ENCODE data around the gene CDCA7L. TPM values are rescaled to one million over a fixed set of nuclear protein-coding genes. Genes with fewer than 3 reads are reported as not detected.

Gene CDCA7L, protein sequence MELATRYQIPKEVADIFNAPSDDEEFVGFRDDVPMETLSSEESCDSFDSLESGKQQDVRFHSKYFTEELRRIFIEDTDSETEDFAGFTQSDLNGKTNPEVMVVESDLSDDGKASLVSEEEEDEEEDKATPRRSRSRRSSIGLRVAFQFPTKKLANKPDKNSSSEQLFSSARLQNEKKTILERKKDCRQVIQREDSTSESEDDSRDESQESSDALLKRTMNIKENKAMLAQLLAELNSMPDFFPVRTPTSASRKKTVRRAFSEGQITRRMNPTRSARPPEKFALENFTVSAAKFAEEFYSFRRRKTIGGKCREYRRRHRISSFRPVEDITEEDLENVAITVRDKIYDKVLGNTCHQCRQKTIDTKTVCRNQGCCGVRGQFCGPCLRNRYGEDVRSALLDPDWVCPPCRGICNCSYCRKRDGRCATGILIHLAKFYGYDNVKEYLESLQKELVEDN
- total RNA-seq: 42.6 and 53.0 TPM in 2 replicates
- long read RNA-seq, transcript CDCA7L-202 (9 exons, 1,830 nt): minor isoform, 27 of 205 reads
- long read RNA-seq, transcript CDCA7L-203 (10 exons, 3,066 nt): major isoform, 91 of 205 reads
- long read RNA-seq, partial matches to known transcripts: 13 of 205 reads
- long read RNA-seq, other reads (novel, unspliced or antisense): 74 of 205 reads

DNA sequence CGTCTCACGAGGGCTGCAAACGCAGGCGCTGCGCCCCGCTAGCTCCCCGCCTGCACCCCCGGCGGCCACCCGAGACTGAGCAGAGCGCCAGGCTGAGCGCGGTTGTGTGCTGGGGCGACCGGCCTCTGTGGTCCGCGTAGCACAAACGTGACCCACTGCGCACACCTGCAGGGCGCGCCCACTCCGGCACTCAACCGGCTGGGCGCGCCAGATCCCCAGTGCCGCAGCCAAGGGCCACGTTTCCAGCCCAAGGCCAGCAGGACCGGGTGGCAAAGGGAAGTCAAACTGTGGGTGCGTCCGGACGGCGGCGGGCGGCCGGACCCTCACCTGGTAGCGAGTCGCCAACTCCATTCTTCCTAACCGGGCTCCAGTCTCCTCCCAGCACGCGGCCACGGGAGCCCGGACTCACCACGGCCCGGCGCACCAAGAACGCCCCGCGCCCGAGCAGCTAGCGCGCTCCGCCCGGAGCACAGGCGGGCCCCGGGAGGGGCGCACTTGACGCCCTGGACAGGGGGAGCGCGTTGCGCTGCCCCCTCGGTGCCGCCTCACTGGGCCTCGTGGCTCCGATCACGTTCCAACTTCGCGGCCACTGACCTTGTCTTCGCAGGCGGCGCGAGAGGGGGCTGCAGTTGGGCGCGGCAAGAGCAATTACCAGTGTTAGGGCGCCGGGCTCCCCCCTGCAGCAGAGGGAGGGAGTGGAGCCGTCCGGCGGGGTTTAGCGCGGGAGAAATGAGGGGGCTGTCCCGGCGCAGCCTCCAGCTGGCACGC is at the start of gene CDCA7L:
Gene CDCA7L (minus strand): TSS at position 446 of the 768 bp plus-strand sequence. CDS start 95 bp downstream, at position 351.
- TF ChIP-seq, protein P1, sequence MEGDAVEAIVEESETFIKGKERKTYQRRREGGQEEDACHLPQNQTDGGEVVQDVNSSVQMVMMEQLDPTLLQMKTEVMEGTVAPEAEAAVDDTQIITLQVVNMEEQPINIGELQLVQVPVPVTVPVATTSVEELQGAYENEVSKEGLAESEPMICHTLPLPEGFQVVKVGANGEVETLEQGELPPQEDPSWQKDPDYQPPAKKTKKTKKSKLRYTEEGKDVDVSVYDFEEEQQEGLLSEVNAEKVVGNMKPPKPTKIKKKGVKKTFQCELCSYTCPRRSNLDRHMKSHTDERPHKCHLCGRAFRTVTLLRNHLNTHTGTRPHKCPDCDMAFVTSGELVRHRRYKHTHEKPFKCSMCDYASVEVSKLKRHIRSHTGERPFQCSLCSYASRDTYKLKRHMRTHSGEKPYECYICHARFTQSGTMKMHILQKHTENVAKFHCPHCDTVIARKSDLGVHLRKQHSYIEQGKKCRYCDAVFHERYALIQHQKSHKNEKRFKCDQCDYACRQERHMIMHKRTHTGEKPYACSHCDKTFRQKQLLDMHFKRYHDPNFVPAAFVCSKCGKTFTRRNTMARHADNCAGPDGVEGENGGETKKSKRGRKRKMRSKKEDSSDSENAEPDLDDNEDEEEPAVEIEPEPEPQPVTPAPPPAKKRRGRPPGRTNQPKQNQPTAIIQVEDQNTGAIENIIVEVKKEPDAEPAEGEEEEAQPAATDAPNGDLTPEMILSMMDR (IDR thresholded peaks at IDR 0.05; ENCODE audit: unreplicated experiment): peak; percentile 23
- peak; percentile 63 for DNase-seq (ENCODE audit: low spot score, unreplicated experiment)
- peaks cover 37% of the 10 kb centered on the region for H3K4me1 Mint-ChIP-seq (ENCODE audit: low read depth)
- no peaks in the 10 kb centered on the region for H3K9me3 Mint-ChIP-seq (ENCODE audit: low read depth)
- H3K4me3 Mint-ChIP-seq (ENCODE audit: low read depth): peak within 1 kb of the TSS; percentile 78
- peak within 1 kb of the TSS; percentile 99 for H3K27ac Mint-ChIP-seq
- H3K27me3 Mint-ChIP-seq: peaks cover 13% of the 10 kb centered on the region
- H3K36me3 Mint-ChIP-seq (ENCODE audit: insufficient read depth): no peaks in the 10 kb centered on the region

DNA sequence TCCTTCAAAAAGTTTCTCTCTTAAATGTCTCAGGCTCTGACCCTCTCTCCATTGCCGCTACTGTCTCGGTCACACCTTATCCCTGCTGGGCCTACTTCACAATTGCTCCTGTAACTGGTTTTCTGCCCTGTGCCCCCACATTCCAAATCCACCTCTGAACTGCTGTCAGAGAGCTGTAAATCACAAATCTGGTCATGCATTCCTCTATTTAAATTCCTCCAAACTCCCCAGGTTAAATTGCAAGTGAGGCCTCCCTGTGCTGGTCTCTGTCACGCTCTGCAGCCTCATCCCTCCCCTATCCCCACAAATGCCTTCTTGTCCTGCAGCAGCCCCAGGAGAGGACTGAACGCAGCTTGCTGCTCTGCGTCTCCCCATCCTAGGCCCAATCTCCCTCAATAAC is 40.4 kb upstream of the CDCA7L start:
- no peak for DNase-seq (ENCODE audit: low spot score, unreplicated experiment)
- Mint-ChIP-seq H3K4me1 (ENCODE audit: low read depth) (no peaks in the 10 kb centered on the region), H3K9me3 (ENCODE audit: low read depth) (peaks cover 4% of the 10 kb centered on the region), H3K36me3 (ENCODE audit: insufficient read depth) (no peaks in the 10 kb centered on the region), H3K27ac (no peak overlapping the region), H3K4me3 (ENCODE audit: low read depth) (no peak overlapping the region), H3K27me3 (peaks cover 3% of the 10 kb centered on the region)
- TF ChIP-seq, protein P1 (IDR thresholded peaks at IDR 0.05; ENCODE audit: unreplicated experiment): no peak

DNA sequence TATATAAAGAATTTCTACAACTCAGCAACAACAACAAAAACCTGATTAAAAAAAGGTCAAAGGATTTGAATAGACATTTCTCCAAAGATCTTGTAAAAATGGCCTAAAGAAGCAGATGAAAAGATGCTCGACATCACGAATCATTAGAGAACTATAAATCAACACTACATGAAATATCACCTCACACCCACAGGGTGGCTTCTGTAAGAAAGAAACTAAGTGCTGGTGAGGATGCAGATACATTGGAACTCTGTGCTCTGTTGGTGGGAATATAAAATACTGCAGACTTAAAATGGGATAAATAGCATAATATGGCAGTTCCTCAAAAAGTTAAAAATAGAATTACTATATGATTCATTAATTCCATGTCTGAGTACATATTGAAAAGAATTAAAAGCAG is 38.3 kb upstream of the CDCA7L start:
- TF ChIP-seq, protein P1 (IDR thresholded peaks at IDR 0.05; ENCODE audit: unreplicated experiment): no peak
- Mint-ChIP-seq H3K4me3 (ENCODE audit: low read depth) (no peak overlapping the region), H3K27me3 (peaks cover 3% of the 10 kb centered on the region), H3K27ac (no peak overlapping the region), H3K4me1 (ENCODE audit: low read depth) (peaks cover 2% of the 10 kb centered on the region), H3K9me3 (ENCODE audit: low read depth) (no peaks in the 10 kb centered on the region), H3K36me3 (ENCODE audit: insufficient read depth) (no peaks in the 10 kb centered on the region)
- DNase-seq (ENCODE audit: low spot score, unreplicated experiment): no peak

DNA sequence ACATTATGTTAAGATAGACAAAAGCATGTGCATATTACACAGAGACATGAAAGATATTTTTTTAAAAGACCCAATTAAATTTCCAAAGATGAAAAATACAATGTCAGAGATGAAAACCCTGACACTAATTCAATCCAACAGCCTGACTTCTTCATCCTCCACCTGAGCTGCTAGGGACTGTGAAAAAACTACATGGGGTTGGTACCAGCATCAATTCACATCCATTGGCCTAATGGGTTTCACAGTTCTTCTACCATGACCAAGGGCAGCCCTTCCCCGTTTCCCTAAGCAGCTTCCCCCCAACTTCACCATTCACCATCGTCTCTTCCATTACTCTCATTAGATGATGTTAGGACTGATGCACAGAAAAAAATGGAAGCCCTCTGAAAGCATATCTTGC is 37.4 kb upstream of the CDCA7L start:
- no peak overlapping the region for H3K4me3 Mint-ChIP-seq (ENCODE audit: low read depth)
- TF ChIP-seq, protein P1 (IDR thresholded peaks at IDR 0.05; ENCODE audit: unreplicated experiment): no peak
- H3K27ac Mint-ChIP-seq: no peak overlapping the region
- DNase-seq (ENCODE audit: low spot score, unreplicated experiment): no peak
- H3K27me3 Mint-ChIP-seq: peaks cover 3% of the 10 kb centered on the region
- H3K4me1 Mint-ChIP-seq (ENCODE audit: low read depth): peaks cover 2% of the 10 kb centered on the region
- H3K36me3 Mint-ChIP-seq (ENCODE audit: insufficient read depth): no peaks in the 10 kb centered on the region
- no peaks in the 10 kb centered on the region for H3K9me3 Mint-ChIP-seq (ENCODE audit: low read depth)

DNA sequence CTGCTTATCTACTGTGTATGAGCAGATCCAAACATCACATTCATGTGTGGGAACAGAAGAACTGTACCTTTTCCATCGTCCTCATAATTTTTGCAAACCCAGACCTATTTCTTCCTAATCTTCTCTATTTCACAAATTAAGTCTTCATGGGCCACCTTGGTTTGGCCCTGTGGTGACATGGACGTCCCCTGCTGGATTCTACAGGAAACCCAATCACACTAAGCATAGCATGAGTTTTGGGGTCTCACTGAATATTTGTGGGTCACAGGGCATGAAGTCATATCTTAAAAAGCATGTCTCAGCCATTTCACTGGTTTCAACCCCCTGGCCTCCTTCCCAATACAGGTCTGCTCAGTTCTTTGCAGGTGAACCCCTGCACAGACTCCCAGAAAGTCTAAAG is 35.8 kb upstream of the CDCA7L start:
- no peaks in the 10 kb centered on the region for H3K9me3 Mint-ChIP-seq (ENCODE audit: low read depth)

More for the DNA sequence above, 35.8 kb upstream of the CDCA7L start:
- Mint-ChIP-seq H3K36me3 (ENCODE audit: insufficient read depth) (no peaks in the 10 kb centered on the region), H3K27ac (no peak overlapping the region), H3K27me3 (peaks cover 3% of the 10 kb centered on the region), H3K4me3 (ENCODE audit: low read depth) (no peak overlapping the region), H3K4me1 (ENCODE audit: low read depth) (peaks cover 2% of the 10 kb centered on the region)
- no peak for DNase-seq (ENCODE audit: low spot score, unreplicated experiment)
- TF ChIP-seq, protein P1 (IDR thresholded peaks at IDR 0.05; ENCODE audit: unreplicated experiment): no peak

Data from progenitor cell of endocrine pancreas (in vitro differentiated cells).